CD14-positive monocyte (primary cell): ENCODE measurements around the gene NR6A1. TPM values are rescaled to one million over a fixed set of nuclear protein-coding genes. Genes with fewer than 3 reads are reported as not detected.

ENCODE experiments used
- DNase-seq, 3 donors: peaks; one replicate each; pipeline ENCODE4 v3.0.0-alpha.2; 2011 to 2022
- H2AFZ ChIP-seq: 2 replicates; pipeline ENCODE4 v1.6.0; 2012; ENCODE audit warnings: mild to moderate bottlenecking, low read depth, low read length, inconsistent platforms; ENCODE audit not compliant: insufficient read depth, poor library complexity, severe bottlenecking
- H3K27ac ChIP-seq, 2 donors: 1 replicate in 1 of 2; 2 replicates in 1 of 2; pipeline ENCODE4 v1.5.1; 2012 to 2013; ENCODE audit warnings: low read length in 2 of 2, control low read depth in 1 of 2, inconsistent platforms in 1 of 2, low read depth in 1 of 2, mild to moderate bottlenecking in 1 of 2
- H3K27me3 ChIP-seq, 2 donors: one replicate each; pipeline versions ENCODE4 v1.6.0 to v1.6.1; 2011 to 2013; ENCODE audit warnings: low read length in 2 of 2; ENCODE audit not compliant: control insufficient read depth in 2 of 2, insufficient read depth in 2 of 2
- H3K36me3 ChIP-seq, 2 donors: replicated peaks in 1 of 2; 1 replicate in 1 of 2; 2 replicates in 1 of 2; pipeline versions ENCODE4 v1.5.1 to v1.6.1; 2012 to 2013; ENCODE audit warnings: low read length in 2 of 2, control low read depth in 1 of 2, inconsistent platforms in 1 of 2, mild to moderate bottlenecking in 1 of 2; ENCODE audit not compliant: insufficient read depth in 2 of 2, control insufficient read depth in 1 of 2
- H3K4me1 ChIP-seq, 2 donors: 1 replicate in 1 of 2; 2 replicates in 1 of 2; pipeline versions ENCODE4 v1.5.1 to v1.6.1; 2012 to 2013; ENCODE audit warnings: low read length in 2 of 2, control low read depth in 1 of 2, inconsistent platforms in 1 of 2, mild to moderate bottlenecking in 1 of 2, moderate library complexity in 1 of 2; ENCODE audit not compliant: insufficient read depth in 2 of 2, control insufficient read depth in 1 of 2
- H3K4me2 ChIP-seq: replicated peaks from 2 replicates; pipeline ENCODE3; 2012; ENCODE audit warnings: low read length, moderate library complexity, mild to moderate bottlenecking; ENCODE audit not compliant: poor library complexity, severe bottlenecking; ENCODE audit errors: extremely low read depth
- H3K4me3 ChIP-seq, 3 experiments: fragments of 200-600 bp in 1 of 3; sonication (generic) in 1 of 3; replicated peaks in 1 of 3; 1 replicate in 2 of 3; 2 replicates in 1 of 3; pipeline ENCODE4 v1.5.1; 2011 to 2013; ENCODE audit warnings: low read length in 3 of 3, mild to moderate bottlenecking in 3 of 3, control low read depth in 2 of 3, low read depth in 2 of 3, inconsistent platforms in 1 of 3, moderate library complexity in 1 of 3
- H3K79me2 ChIP-seq: 2 replicates; pipeline ENCODE4 v1.6.0; 2012; ENCODE audit warnings: mild to moderate bottlenecking, control low read depth, inconsistent platforms, low read length, moderate library complexity; ENCODE audit not compliant: insufficient read depth
- H3K9ac ChIP-seq: 2 replicates; pipeline ENCODE4 v1.6.0; 2017; ENCODE audit warnings: low read length, mild to moderate bottlenecking; ENCODE audit not compliant: insufficient read depth, poor library complexity, severe bottlenecking
- H3K9me3 ChIP-seq, 2 donors: replicated peaks in 1 of 2; 1 replicate in 1 of 2; 2 replicates in 1 of 2; pipeline versions ENCODE4 v1.5.1 to v1.6.1; 2012 to 2013; ENCODE audit warnings: low read length in 2 of 2, control low read depth in 1 of 2; ENCODE audit not compliant: control insufficient read depth in 1 of 2, insufficient read depth in 1 of 2
- H4K20me1 ChIP-seq: 2 replicates; pipeline ENCODE4 v1.6.0; 2012; ENCODE audit warnings: mild to moderate bottlenecking, low read length, control low read depth, moderate library complexity; ENCODE audit not compliant: insufficient read depth
- H3K27ac Mint-ChIP-seq, 7 donors: one replicate each; pipeline ENCODE4 v1.8.0; 2020; ENCODE audit warnings: mild to moderate bottlenecking in 7 of 7, mixed read lengths in 7 of 7, moderate library complexity in 6 of 7, inconsistent platforms in 2 of 7
- H3K27me3 Mint-ChIP-seq, 3 donors: one replicate each; pipeline ENCODE4 v1.8.0; 2021 to 2022; ENCODE audit warnings: low read depth in 3 of 3, mild to moderate bottlenecking in 3 of 3, mixed read lengths in 3 of 3, moderate library complexity in 3 of 3, inconsistent platforms in 1 of 3
- H3K36me3 Mint-ChIP-seq, 2 donors: one replicate each; pipeline ENCODE4 v1.8.0; 2020; ENCODE audit warnings: mixed read lengths in 2 of 2, inconsistent platforms in 1 of 2, mild to moderate bottlenecking in 1 of 2
- H3K4me1 Mint-ChIP-seq: one replicate; pipeline ENCODE4 v1.8.0; 2020; ENCODE audit warnings: mild to moderate bottlenecking, mixed read lengths
- H3K4me3 Mint-ChIP-seq, 2 donors: one replicate each; pipeline ENCODE4 v1.8.0; 2020; ENCODE audit warnings: mild to moderate bottlenecking in 2 of 2, mixed read lengths in 2 of 2, moderate library complexity in 1 of 2
- H3K9me3 Mint-ChIP-seq, 7 donors: one replicate each; pipeline ENCODE4 v1.8.0; 2020 to 2022; ENCODE audit warnings: mixed read lengths in 7 of 7, mild to moderate bottlenecking in 6 of 7, moderate library complexity in 6 of 7, inconsistent platforms in 2 of 7
- CTCF ChIP-seq: fragments of 200-600 bp; IDR thresholded peaks from one replicate; pipeline ENCODE4 v1.8.0; 2022; ENCODE audit warnings: antibody characterized with exemption, mild to moderate bottlenecking
- WGBS: methylation state at CpG from one replicate; pipeline ENCODE4 v1.1.5; 2013; ENCODE audit warnings: missing lambda C conversion rate; ENCODE audit not compliant: insufficient coverage; 5-methylcytosine and 5-hydroxymethylcytosine counted together
- intact Hi-C, 2 donors: fragments of 100-400 bp; cut with micrococcal nuclease; formaldehyde crosslinking; loops; one replicate each; pipeline versions ENCODE4 v1.15.0 to v1.15.1; 2023
- polyA plus RNA-seq, 3 donors: library from polyadenylated mRNA; depleted of rRNA in 1 of 3; unstranded in 2 of 3; stranded (reverse) in 1 of 3; fragments of 300-500 nt in 2 of 3; fragments of >200 nt in 1 of 3; fragmentation: Illumina TruSeq in 2 of 3; gene quantifications; 1 replicate in 2 of 3; 2 replicates in 1 of 3; pipeline ENCODE4 v1.2.3, GENCODE V29; 2012 to 2021

The NR6A1 gene
- polyA plus RNA-seq, 3 donors: 0.15 to 2.9 (median 0.28) TPM

- peaks cover 0 to 22% of the 10 kb centered on the region in 2 donors for H3K36me3 ChIP-seq
- H3K79me2 ChIP-seq: no peaks in the 10 kb centered on the region
- no peak overlapping the region for H3K27ac ChIP-seq
- no peaks in the 10 kb centered on the region for H4K20me1 ChIP-seq
- H3K27me3 ChIP-seq: no peaks in the 10 kb centered on the region
- DNase-seq: no peak
- H3K36me3 Mint-ChIP-seq: peaks cover 13 to 26% of the 10 kb centered on the region in 2 donors
- H3K27ac Mint-ChIP-seq: no peak overlapping the region
- peaks cover 7% of the 10 kb centered on the region for H3K4me1 Mint-ChIP-seq
- H3K9me3 Mint-ChIP-seq: no peaks in the 10 kb centered on the region
- no peak for TF ChIP-seq CTCF
- WGBS: over 99% methylated on average over 10 of the region's 10 CpGs
- peaks cover 0 to 5% of the 10 kb centered on the region in 2 donors for H3K4me1 ChIP-seq
- no peak overlapping the region for H3K4me3 ChIP-seq
- H3K9me3 ChIP-seq: no peaks in the 10 kb centered on the region
- H3K4me3 Mint-ChIP-seq: peak overlapping the region in 1 of 2 donors; percentile 26
- no peak overlapping the region for H2AFZ ChIP-seq
- no peak overlapping the region for H3K4me2 ChIP-seq
- H3K9ac ChIP-seq: no peak overlapping the region
- intact Hi-C loops: no loop called here
- H3K27me3 Mint-ChIP-seq: no peaks in the 10 kb centered on the region
Measured at GRCh38 chr9:124535846-124536245, 235.3 kb downstream of the NR6A1 start.

- Histone ChIP-seq H2AFZ (no peak overlapping the region), H3K27me3 (no peaks in the 10 kb centered on the region), H3K9me3 (no peaks in the 10 kb centered on the region), H3K27ac (no peak overlapping the region), H3K79me2 (no peaks in the 10 kb centered on the region), H3K4me3 (no peak overlapping the region), H3K4me2 (no peak overlapping the region), H3K36me3 (peaks cover 0 to 5% of the 10 kb centered on the region in 2 donors), H3K9ac (no peak overlapping the region), H4K20me1 (no peaks in the 10 kb centered on the region), H3K4me1 (peaks cover 0 to 5% of the 10 kb centered on the region in 2 donors)
- no peak overlapping the region for H3K4me3 Mint-ChIP-seq
- TF ChIP-seq CTCF: no peak
- WGBS: no CpG with 5 or more reads among the region's 2 CpGs
- no peak overlapping the region for H3K27ac Mint-ChIP-seq
- H3K4me1 Mint-ChIP-seq: peaks cover 7% of the 10 kb centered on the region
- H3K36me3 Mint-ChIP-seq: peaks cover 4 to 20% of the 10 kb centered on the region in 2 donors
- H3K9me3 Mint-ChIP-seq: no peaks in the 10 kb centered on the region
- no peak for DNase-seq
- no peaks in the 10 kb centered on the region for H3K27me3 Mint-ChIP-seq
- intact Hi-C loops: no loop called here
Measured at GRCh38 chr9:124532897-124533296, 238.2 kb downstream of the NR6A1 start.
